Hepatic stellate cell (primary cell): Measurements from ENCODE around the gene CENPH.
A peak's percentile ranks its signal among the peaks of the same experiment; 100 is the strongest.
"Not testable (repeated sequence)": the region's sequence is repeated elsewhere in the genome, so short reads cannot be mapped to it uniquely, and the experiment has no call there.

Experiments used
- DNase-seq: peaks from one replicate; pipeline ENCODE4 v3.0.0; 2011; ENCODE audit warnings: low spot score

CENPH gene

DNA sequence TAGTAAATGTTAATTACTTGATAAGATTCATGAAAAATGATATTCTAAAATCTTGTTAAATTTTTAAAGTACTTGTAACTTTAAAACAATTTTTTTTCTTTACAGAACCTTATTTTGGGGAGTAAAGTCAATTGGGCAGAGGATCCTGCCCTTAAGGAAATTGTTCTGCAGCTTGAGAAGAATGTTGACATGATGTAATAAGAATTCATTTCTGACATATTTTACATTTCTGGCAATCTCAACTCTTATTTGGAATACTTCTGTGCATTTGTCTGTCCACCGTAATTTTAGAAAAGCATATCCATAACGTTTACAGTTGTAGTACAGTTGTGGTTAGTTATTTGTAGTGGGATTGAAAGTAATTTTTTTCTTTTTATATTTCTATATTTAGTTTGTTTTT is 20.2 kb downstream of the CENPH start:
- DNase-seq, result no peak

DNA sequence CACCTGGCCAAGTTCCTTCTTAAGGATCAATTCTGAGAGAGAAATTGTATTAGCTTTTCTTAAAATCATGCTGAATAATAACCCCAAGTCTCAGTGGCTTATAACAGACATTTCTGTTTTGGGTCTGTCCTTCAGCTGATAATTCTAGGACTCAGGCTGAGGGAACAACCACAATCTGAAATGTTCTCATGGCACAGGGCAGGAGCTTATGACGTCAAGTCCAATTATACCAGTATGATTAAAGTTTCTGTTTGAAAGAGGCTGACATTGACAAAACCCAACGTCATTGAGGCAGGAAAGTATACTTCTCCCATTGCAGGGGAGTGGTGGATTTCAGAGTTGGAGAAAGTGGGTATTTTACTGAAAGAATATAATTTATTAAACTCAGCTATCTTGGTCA is 21.8 kb downstream of the CENPH start:
- DNase-seq, result no peak

DNA sequence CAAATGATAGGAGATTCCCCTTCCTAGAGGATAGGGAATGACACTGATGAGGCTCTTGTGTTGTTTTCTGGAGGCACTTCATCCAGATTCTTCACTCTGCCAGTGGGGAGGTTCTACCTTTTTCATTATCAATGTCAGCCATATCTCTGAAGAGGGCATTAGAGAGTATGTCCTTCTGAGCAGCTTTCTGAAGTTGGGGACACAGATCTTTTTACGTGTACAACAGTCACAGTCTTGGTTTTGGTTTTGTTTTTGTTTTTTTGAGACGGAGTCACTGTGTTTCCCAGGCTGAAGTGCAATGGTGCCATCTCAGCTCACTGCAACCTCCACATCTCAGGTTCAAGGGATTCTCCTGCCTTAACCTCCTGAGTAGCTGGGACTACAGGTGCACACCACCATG is 22.6 kb downstream of the CENPH start:
- no peak for DNase-seq

DNA sequence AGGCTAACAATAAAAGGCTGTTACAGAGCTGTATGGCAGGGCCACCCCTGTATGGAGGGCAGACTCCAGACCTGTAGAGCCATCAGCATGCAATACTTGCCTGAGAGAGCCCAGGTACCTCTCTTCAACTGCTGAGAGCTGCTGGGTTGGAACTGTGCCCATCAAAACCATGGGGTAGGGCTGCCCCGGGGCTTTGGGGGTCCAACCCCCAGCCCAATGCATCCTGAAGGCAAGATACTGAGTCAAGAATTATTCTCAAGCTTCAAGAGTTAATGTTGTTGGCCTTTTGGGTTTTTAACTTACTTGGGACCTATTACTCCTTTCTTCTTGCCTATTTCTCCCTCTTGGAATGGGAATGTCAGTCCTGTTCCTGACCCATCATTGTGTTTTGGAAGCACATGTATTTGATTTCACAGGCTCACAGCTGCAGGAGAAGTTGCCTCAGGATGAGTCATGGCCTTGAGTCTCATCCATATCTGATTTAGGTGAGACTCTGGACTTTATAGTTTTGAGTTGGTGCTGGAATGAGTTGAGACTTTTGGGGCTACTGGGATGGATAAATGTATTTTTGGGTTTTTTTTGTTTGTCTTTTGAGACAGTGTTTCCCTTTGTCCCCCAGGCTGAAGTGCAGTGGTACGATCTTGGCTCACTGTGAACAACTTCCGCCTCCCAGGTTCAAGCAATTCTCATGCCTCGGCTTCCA is 24.3 kb downstream of the CENPH start:
- DNase-seq, result peak; percentile 27

DNA sequence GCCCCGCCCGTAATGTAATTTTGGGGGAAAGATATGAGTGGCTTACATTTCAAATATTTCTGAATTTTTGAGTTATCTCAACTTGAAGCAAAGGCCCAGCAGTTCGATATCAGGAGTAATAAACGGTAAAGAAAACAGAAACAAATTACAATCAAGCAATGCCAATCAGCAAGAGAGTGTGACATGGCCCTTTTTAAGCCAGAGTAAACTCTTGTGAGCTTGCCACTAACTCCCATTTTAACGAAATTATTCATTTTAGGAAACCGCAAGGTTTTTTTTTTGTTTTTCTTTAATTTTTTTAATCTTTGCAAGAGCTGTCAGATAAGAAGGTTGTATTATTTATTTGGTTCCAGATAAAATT is 27.7 kb downstream of the CENPH start:
- DNase-seq, result no peak

DNA sequence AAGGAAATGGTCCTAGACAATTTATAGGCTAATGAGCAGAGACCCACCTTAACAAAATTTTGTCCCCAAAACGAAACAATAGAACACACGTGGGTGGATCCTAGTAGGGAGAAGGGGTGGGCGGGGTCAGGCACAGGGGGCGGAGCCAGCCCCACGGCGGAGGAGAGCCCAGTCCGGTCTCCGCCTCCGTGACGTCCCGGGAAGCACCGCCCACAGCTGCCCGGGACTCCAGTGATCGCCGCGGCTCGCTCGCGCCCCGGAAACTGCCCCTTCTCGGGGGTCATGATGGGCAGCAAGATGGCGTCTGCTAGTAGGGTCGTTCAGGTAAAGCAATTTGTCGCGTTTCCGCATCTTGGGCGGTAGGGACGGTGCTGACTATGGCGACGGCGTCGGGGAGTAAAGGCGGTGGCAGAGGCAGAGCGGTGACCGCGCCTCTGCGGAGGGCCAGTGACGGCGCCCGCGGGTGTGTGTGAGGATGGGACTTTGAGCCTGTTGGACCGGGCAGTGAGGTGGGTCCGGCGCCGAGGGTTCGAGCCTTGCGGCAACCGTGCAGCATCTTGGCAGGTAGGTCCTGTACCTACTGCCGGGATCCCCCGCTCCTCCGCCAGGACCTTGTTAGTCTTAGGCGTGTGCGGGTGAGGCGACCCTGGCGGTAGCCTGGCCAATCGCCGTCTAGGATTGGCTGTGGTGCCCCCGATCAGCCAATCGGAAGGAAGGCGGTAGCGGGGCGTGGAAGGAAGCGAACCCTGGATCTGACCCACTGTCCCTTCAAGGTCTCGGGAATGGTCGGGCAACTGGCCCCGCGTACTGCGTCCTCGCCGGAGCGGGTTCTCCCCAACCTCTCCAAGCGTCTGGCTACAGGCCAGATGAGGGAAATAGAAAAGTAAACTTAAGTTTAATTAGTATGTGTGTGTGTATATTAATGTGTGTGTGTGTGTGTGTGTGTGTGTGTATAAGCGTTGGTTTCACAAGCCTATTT is 28.5 kb downstream of the CENPH start:
- DNase-seq, result peak; percentile 94

DNA sequence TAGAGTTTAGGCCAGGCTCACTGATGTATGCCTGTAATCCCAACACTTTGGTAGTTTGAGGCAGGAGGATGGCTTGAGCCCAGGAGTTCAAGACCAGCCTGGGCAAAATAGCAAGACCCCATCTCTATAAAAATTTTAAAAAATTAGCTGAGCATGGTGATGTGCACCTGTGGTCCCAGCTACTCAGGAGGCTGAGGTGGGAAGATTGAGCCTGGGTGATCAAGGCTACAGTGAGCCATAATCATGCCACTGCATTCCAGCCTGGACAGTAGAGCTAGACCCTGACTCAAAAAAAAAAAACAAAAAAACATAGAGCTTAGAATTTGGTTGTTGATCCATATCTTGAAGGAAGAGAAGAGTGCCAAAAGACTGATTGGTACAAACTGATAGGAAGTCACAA is 30.6 kb downstream of the CENPH start:
- no peak for DNase-seq

DNA sequence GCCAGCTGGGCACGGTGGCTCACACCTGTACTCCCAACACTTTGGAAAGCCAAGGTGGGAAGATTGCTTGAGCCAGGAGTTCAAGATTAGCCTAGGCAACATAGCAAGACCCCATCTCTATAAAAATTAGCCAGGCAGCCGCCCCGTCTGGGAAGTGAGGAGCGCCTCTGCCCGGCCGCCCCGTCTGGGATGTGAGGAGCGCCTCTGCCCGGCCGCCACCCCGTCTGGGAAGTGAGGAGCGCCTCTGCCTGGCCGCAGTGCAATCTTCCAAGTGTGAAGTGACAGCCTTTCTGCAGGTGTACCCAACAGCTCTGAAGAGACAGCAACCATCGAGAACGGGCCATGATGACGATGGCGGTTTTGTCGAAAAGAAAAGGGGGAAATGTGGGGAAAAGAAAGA is 31.0 kb downstream of the CENPH start:
- not testable (repeated sequence) for DNase-seq

DNA sequence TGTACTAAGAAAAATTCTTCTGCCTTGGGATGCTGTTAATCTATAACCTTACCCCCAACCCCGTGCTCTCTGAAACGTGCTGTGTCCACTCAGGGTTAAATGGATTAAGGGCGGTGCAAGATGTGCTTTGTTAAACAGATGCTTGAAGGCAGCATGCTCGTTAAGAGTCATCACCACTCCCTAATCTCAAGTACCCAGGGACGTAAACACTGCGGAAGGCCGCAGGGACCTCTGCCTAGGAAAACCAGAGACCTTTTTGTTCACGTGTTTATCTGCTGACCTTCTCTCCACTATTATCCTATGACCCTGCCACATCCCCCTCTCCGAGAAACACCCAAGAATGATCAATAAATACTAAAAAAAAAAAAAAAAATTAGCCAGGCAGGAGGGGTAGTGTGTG is 31.4 kb downstream of the CENPH start:
- not testable (repeated sequence) for DNase-seq

DNA sequence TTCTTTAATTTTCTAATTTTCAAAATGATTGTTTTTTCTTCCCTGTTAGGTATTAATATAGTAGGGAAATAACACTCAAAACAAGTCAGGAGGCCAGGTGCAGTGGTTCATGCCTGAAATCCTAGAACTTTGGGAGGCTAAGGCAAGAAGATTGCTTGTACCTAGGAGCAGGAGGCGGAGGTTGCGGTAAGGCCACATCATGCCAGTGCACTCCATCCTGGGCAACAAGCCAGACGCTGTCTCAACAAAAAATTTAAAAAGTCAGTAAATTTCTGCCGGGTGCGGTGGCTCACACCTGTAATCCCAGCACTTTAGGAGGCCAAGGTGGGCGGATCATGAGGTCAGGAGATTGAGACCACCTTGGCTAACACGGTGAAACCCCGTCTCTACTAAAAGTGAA is 35.1 kb downstream of the CENPH start:
- DNase-seq, result no peak

DNA sequence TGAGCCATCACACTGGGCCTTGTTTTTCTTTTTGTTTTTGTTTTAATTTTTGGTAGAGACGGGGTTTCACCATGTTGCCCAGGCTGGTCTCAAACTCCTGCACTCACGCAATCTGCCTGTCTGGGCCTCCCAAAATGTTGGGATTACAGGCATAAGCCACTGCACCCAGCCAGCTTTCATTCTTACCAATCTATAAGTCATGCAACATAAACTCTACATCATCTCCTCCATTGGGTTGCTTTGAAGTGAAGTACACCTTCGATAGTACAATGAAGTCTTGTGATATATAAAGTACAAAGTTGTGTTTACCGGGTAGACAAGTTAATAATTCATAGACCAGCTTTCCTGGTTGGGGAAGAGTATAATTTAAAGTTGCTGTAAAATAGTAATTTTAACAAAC is 36.5 kb downstream of the CENPH start:
- no peak for DNase-seq

DNA sequence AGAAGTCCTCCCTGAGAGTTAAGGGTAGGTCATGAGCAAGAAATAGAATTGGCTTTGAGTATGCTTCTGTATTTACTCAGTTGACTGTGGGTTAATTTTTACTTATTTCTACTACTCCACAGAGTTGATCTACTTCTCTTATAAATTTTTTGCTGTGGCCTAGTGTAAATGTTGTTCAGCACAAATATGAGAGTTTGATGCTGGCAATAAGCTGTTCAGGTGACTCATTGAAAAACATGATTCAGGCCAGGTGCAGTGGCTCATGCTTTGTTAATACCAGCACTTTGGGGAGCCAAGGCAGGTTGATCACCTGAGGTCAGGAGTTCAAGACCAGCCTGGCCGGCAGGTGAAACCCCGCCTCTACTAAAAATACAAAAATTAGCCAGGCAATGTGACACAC is 40.8 kb downstream of the CENPH start:
- no peak for DNase-seq

DNA sequence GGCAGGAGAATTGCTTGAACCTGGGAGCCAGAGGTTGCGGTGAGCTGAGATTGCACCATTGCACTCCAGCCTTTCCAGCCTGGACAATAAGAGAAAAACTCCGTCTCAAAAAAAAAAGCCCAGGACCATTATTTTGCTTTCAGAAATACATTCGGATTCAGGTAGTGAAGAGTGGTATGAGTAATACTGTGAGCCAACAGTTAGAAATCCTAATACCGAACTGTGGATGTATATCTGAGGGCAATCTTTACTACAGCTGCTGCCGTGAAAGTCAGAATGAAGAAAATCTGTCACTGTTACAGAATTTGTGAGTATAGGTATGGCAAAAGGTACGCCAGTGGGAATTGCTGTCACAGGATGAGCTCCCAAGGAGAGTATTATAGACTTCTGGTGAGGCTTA is 41.9 kb downstream of the CENPH start:
- DNase-seq, result no peak

DNA sequence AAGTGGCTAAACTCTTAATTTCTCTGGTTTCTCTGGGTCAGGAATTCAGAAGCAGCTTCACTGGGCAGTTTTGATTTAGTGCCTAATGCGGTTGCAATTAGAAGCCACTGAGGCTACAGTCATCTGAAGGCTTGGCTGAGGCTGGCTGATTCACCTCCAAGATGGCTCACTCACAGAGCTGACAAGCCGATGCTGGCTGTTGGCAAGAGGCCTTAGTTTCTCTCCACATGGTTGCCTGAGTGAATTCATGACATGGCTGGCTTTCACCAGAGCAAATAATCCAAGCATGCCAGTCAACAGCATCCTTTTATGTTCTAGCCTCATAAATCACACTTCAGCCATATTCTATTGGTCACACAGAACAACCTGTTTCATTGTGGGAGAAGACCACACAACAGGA is 42.5 kb downstream of the CENPH start:
- no peak for DNase-seq

DNA sequence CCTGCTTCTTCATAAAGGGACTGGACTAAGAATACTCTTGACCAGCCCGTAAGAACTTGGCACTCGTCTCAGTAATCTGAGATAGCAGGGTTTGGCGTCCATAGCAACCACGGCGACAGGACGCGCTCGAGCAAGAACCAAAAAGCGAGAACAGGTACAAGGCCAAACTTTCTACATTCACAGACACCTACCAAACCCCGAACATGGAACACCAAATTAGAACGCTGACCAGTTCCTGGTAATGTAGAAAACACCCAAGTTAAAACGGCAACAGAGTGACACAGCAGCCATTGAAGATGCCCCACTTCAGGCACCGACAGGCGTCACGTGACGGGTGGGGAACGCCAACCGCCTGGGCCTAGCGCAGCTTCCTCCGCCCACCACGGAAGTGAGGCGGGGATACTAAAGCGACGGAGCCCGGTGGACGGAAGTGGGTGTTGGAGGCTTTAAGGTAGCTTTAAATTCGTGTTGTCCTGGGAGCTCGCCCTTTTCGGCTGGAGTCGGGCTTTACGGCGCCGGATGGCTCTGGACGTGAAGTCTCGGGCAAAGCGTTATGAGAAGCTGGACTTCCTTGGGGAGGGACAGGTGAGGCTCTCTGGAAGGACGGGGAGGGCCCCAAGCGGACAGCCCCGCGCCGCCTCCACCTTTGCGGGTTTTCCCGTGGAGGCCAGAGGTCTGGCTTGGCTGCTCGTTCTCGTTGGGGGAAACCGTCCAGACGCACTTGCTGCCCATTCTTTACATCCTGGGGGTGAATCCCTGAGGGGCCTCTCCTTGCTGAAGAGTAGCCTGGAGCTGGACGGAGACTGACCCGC is 45.3 kb downstream of the CENPH start, which contains the start of gene CDK7:
CDK7 (plus strand) TSS at position 430 of the 812 bp plus-strand sequence; CDS start at position 520, 90 bp downstream.
- peak; percentile 92 for DNase-seq

DNA sequence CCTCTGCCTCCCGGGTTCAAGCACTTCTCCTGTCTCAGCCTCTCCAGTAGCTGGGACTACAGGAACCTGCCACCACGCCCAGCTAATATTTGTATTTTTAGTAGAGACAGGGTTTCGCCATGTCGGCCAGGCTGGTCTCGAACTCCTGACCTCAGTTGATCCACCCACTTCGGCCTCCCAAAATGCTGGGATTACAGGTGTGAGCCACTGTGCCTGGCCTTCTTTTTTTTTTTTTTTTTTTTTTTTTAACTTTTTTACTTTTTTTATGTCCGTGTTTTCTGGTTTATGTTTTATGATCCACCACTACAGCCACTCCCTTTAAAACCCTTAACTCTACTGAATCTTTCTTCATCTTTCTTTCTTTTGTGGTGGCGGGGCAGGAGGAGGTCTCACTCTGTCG is 47.4 kb downstream of the CENPH start:
- not testable (repeated sequence) for DNase-seq

DNA sequence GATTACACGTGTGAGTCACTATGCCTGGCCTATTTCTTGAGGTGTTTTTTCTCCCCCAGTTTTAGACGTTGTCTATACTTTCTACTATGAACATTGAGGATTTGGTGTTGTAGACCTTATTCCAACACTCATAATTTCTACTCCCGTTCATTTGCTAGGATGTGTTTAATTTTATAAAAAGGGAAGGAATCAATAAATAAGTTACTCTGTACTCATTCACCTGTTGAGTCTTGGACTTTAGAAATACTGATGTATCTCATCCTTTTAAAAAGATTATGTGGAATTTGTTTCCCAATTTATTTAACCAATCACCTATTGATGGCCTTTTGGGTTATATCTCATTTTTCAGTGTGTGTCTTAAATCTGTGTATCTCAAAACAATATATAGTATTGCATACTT is 48.5 kb downstream of the CENPH start:
- DNase-seq, result no peak

DNA sequence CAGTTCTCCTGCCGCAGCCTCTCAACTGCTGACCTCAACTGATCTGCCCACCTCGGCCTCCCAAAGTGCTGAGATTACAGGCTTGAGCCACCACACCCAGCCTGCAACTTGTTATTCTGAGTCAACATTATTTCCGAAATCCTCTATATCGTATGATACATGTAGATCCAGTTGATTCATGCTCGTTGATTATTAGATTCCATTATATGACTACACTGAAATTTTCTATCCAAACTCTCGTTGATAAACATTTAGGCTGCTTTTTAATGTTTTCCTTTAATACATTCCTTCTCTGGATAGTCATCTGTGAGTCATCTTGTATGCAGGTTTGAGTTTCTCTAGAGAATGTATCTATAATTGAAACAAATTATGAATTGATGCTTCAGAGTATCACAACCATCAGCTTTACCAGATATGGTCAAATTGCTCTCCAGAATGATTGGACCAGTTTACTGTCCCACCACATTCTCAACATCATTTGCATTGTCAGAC is 49.4 kb downstream of the CENPH start:
- DNase-seq, result peak; percentile 70

DNA sequence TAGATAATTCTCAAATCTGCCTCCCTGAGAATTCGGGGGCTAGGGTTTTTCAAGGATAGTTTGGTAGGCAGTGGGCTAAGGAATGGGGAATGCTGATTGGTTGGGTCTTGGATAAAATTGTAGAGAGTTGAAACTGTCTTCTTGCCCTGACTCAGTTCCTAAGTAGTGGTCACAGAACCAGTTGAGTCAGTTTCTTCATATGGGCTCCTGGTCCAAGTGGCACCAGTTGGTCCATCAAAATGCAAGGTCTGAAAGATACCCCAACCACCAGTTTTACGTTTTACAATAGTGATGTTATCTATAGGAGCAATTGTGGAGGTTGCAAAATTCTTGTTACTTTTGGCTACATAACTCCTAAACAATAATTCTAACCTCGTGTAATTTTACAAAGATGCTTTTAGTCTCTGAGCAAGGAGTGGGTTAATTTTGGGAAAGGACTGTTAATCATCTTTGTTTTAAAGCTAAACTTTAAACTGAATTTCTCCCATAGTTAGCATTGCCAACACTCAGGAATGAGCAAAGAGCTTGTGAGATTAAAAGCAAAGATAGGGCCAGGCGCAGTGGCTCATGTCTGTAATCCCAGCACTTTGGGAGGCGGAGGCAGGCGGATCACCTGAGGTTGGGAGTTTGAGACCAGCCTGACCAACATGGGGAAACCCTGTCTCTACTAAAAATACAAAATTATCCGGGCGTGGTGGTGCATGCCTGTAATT is 53.0 kb downstream of the CENPH start:
- DNase-seq, result no peak

DNA sequence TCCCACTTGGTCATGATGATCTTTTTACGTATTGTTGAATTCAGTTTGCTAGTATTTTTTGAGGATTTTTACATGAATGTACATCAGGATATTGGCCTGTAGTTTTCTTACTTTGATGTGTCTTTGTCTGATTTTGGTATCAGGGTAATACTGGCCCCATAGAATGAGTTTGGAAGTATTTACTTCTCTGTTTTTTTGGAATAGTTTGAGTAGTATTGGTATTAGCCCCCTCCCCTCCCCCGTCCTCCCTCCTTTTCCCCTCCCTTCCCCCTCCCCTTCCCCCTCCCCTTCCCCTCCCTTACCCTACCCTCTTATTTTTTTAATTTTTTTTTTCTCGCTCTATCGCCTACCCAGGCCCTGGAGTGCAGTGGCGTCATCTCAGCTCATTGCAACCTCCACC is 55.6 kb downstream of the CENPH start:
- DNase-seq, result no peak

DNA sequence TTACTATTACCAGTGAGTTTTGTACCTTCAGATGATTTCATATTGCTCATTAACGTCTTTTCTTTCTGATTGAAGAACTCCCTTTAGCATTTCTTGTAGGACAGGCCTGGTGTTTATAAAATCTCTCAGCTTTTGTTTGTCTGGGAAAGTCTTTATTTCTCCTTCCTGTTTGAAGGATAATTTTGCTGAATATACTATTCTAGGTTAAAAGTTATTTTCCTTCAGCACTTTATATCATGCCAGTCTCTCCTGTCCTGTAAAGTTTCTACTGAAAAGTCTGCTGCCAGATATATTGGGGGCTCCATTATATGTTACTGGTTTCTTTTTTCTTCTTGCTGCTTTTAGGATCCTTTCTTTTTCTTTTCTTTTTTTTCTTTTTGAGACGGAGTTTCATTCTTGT is 58.6 kb downstream of the CENPH start:
- no peak for DNase-seq

DNA sequence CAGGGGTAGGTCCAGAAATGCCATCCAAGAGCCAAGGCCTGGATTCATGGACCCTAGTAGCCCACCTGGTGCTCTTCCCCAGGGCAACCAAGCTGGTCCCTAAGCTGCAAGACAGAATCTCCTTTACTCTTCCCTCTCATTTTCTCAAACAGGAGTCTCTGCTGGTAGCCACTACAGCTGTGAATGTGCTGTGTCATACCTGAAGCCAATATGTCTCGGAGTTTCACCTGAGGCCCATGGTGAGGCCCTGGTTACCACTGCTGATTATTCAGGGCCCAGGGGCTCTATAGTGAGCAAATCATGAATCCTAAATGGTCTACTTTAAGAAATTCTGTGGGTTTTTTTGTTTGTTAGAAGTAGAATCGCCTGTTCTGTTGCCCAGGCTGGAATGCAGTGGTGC is 61.2 kb downstream of the CENPH start:
- no peak for DNase-seq
